Measurements from ENCODE around the gene TEX54. TPM values are rescaled to one million over a fixed set of nuclear protein-coding genes. Genes with fewer than 3 reads are reported as not detected.

Gene TEX54
- total and polyA plus RNA-seq, 2 of the 13 experiments (the other 11 are each of a cell fraction or from before 2014, with no cell fraction given), result not detected

DNA sequence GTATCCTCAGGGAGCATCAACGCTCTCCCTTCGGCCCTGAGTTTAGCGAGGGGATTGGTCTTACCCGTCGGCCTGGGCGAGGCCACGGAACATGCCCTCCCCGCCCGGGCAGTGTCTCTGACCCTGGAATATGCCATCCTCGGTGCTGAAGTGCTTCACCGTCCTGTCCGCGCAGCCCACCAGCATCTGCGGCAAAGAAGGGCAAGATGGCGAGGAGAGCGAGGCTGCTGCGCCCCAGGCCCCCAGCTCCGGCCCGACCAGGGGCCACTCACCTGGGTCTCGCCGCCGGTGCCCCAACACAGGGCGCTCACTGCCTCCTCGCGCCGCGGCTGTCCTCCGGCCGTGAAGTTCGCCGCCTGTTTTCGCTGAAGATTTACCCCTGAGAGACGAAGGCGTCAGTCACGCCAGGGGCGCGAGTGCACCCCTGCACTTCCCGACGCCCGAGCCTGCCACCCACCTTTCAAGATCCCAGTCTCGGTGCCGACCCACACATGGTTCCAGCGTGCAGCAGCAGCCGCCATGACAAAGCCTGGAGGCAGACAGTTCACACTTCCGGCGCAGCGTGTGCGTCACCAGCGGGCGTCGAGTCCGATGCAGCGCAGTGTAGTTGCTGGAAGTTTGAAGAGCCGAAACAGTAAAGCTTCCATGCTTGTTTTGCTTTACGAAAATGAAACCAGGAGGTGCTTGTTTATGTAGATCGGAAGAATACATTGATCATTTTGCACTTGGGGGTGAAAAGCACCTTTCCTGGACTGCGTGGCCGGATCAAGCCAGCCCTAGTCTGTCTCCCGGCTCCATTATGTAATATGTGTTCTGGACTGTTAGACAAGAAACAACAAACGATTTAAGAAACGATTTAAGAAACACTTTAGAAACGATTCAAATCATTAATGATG lies 6.7 kb upstream of the TEX54 start, which contains the start of gene WDR74 (continued):
- TF ChIP-seq, protein P1, sequence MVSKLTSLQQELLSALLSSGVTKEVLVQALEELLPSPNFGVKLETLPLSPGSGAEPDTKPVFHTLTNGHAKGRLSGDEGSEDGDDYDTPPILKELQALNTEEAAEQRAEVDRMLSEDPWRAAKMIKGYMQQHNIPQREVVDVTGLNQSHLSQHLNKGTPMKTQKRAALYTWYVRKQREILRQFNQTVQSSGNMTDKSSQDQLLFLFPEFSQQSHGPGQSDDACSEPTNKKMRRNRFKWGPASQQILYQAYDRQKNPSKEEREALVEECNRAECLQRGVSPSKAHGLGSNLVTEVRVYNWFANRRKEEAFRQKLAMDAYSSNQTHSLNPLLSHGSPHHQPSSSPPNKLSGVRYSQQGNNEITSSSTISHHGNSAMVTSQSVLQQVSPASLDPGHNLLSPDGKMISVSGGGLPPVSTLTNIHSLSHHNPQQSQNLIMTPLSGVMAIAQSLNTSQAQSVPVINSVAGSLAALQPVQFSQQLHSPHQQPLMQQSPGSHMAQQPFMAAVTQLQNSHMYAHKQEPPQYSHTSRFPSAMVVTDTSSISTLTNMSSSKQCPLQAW (CRISPR knock-in tag; IDR thresholded peaks at IDR 0.05), result peak; percentile 76
- TF ChIP-seq ZNF788 (CRISPR knock-in tag; IDR thresholded peaks at IDR 0.05; ENCODE audit: borderline replicate concordance) (peak; percentile 87), RARG (CRISPR knock-in tag; IDR thresholded peaks at IDR 0.05; ENCODE audit: low read depth) (no peak), IKZF1 (IDR thresholded peaks at IDR 0.05) (no peak), KDM1A (CRISPR knock-in tag; IDR thresholded peaks at IDR 0.05) (no peak), CAMTA2 (CRISPR knock-in tag; IDR thresholded peaks at IDR 0.05; ENCODE audit: borderline replicate concordance) (no peak), JDP2 (CRISPR knock-in tag; IDR thresholded peaks at IDR 0.05; ENCODE audit: borderline replicate concordance) (no peak), RARA (CRISPR knock-in tag; IDR thresholded peaks at IDR 0.05) (peak; percentile 39; the same call in 1 of the 2 replicates), ZNF235 (CRISPR knock-in tag; IDR thresholded peaks at IDR 0.05; ENCODE audit: borderline replicate concordance) (no peak), CEBPG (CRISPR knock-in tag; IDR thresholded peaks at IDR 0.05) (peak; percentile 46; the same call in 1 of the 2 replicates), ETV5 (CRISPR knock-in tag; IDR thresholded peaks at IDR 0.05; ENCODE audit: borderline replicate concordance) (peak; percentile 89)
- TF ChIP-seq, protein P2, sequence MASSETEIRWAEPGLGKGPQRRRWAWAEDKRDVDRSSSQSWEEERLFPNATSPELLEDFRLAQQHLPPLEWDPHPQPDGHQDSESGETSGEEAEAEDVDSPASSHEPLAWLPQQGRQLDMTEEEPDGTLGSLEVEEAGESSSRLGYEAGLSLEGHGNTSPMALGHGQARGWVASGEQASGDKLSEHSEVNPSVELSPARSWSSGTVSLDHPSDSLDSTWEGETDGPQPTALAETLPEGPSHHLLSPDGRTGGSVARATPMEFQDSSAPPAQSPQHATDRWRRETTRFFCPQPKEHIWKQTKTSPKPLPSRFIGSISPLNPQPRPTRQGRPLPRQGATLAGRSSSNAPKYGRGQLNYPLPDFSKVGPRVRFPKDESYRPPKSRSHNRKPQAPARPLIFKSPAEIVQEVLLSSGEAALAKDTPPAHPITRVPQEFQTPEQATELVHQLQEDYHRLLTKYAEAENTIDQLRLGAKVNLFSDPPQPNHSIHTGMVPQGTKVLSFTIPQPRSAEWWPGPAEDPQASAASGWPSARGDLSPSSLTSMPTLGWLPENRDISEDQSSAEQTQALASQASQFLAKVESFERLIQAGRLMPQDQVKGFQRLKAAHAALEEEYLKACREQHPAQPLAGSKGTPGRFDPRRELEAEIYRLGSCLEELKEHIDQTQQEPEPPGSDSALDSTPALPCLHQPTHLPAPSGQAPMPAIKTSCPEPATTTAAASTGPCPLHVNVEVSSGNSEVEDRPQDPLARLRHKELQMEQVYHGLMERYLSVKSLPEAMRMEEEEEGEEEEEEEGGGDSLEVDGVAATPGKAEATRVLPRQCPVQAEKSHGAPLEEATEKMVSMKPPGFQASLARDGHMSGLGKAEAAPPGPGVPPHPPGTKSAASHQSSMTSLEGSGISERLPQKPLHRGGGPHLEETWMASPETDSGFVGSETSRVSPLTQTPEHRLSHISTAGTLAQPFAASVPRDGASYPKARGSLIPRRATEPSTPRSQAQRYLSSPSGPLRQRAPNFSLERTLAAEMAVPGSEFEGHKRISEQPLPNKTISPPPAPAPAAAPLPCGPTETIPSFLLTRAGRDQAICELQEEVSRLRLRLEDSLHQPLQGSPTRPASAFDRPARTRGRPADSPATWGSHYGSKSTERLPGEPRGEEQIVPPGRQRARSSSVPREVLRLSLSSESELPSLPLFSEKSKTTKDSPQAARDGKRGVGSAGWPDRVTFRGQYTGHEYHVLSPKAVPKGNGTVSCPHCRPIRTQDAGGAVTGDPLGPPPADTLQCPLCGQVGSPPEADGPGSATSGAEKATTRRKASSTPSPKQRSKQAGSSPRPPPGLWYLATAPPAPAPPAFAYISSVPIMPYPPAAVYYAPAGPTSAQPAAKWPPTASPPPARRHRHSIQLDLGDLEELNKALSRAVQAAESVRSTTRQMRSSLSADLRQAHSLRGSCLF (CRISPR knock-in tag; IDR thresholded peaks at IDR 0.05; ENCODE audit: borderline replicate concordance), result no peak
- TF ChIP-seq, protein P3, sequence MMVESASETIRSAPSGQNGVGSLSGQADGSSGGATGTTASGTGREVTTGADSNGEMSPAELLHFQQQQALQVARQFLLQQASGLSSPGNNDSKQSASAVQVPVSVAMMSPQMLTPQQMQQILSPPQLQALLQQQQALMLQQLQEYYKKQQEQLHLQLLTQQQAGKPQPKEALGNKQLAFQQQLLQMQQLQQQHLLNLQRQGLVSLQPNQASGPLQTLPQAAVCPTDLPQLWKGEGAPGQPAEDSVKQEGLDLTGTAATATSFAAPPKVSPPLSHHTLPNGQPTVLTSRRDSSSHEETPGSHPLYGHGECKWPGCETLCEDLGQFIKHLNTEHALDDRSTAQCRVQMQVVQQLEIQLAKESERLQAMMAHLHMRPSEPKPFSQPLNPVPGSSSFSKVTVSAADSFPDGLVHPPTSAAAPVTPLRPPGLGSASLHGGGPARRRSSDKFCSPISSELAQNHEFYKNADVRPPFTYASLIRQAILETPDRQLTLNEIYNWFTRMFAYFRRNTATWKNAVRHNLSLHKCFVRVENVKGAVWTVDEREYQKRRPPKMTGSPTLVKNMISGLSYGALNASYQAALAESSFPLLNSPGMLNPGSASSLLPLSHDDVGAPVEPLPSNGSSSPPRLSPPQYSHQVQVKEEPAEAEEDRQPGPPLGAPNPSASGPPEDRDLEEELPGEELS (CRISPR knock-in tag; IDR thresholded peaks at IDR 0.05), result peak; percentile 46; the same call in 1 of the 2 replicates
- TF ChIP-seq, protein P4, sequence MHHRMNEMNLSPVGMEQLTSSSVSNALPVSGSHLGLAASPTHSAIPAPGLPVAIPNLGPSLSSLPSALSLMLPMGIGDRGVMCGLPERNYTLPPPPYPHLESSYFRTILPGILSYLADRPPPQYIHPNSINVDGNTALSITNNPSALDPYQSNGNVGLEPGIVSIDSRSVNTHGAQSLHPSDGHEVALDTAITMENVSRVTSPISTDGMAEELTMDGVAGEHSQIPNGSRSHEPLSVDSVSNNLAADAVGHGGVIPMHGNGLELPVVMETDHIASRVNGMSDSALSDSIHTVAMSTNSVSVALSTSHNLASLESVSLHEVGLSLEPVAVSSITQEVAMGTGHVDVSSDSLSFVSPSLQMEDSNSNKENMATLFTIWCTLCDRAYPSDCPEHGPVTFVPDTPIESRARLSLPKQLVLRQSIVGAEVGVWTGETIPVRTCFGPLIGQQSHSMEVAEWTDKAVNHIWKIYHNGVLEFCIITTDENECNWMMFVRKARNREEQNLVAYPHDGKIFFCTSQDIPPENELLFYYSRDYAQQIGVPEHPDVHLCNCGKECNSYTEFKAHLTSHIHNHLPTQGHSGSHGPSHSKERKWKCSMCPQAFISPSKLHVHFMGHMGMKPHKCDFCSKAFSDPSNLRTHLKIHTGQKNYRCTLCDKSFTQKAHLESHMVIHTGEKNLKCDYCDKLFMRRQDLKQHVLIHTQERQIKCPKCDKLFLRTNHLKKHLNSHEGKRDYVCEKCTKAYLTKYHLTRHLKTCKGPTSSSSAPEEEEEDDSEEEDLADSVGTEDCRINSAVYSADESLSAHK (CRISPR knock-in tag; IDR thresholded peaks at IDR 0.05; ENCODE audit: borderline replicate concordance), result no peak
- TF ChIP-seq, protein P5, sequence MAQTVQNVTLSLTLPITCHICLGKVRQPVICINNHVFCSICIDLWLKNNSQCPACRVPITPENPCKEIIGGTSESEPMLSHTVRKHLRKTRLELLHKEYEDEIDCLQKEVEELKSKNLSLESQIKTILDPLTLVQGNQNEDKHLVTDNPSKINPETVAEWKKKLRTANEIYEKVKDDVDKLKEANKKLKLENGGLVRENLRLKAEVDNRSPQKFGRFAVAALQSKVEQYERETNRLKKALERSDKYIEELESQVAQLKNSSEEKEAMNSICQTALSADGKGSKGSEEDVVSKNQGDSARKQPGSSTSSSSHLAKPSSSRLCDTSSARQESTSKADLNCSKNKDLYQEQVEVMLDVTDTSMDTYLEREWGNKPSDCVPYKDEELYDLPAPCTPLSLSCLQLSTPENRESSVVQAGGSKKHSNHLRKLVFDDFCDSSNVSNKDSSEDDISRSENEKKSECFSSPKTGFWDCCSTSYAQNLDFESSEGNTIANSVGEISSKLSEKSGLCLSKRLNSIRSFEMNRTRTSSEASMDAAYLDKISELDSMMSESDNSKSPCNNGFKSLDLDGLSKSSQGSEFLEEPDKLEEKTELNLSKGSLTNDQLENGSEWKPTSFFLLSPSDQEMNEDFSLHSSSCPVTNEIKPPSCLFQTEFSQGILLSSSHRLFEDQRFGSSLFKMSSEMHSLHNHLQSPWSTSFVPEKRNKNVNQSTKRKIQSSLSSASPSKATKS (CRISPR knock-in tag; IDR thresholded peaks at IDR 0.05), result no peak
